ENCODE data around the gene FGF9. TPM values are rescaled to one million over a fixed set of nuclear protein-coding genes. Genes with fewer than 3 reads are reported as not detected.

Gene FGF9
- total RNA-seq, 4 donors from 2014 or later = 0.11 to 0.46 (median 0.14) TPM

- H3K36me3 ChIP-seq = no peaks in the 10 kb centered on the region
- H3K4me3 ChIP-seq (replicated peaks in 1 of 3) = no peak overlapping the region
- intact Hi-C loops (cut with DNase I) = no loop called here
- WGBS, 2 donors = 85% methylated on average over 9 of the region's 9 CpGs
- no peak overlapping the region for H3K27ac ChIP-seq
- DNase-seq = no peak
- no peaks in the 10 kb centered on the region for H3K27me3 ChIP-seq
- no peaks in the 10 kb centered on the region for H3K4me1 ChIP-seq
- TF ChIP-seq POLR2A (IDR thresholded peaks at IDR 0.05) = no peak
- TF ChIP-seq, protein P1, sequence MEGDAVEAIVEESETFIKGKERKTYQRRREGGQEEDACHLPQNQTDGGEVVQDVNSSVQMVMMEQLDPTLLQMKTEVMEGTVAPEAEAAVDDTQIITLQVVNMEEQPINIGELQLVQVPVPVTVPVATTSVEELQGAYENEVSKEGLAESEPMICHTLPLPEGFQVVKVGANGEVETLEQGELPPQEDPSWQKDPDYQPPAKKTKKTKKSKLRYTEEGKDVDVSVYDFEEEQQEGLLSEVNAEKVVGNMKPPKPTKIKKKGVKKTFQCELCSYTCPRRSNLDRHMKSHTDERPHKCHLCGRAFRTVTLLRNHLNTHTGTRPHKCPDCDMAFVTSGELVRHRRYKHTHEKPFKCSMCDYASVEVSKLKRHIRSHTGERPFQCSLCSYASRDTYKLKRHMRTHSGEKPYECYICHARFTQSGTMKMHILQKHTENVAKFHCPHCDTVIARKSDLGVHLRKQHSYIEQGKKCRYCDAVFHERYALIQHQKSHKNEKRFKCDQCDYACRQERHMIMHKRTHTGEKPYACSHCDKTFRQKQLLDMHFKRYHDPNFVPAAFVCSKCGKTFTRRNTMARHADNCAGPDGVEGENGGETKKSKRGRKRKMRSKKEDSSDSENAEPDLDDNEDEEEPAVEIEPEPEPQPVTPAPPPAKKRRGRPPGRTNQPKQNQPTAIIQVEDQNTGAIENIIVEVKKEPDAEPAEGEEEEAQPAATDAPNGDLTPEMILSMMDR (IDR thresholded peaks at IDR 0.05) = no peak
- H3K9me3 ChIP-seq = no peaks in the 10 kb centered on the region
Measured at GRCh38 chr13:21730186-21730880, 59.5 kb downstream of the FGF9 start.

GRCh38 chr13:21733475-21734263 is 62.8 kb downstream of the FGF9 start:
- WGBS, 2 donors = 71 to 73% methylated on average over 9 of the region's 9 CpGs
- intact Hi-C loops (cut with DNase I) = no loop called here
- no peaks in the 10 kb centered on the region for H3K36me3 ChIP-seq
- TF ChIP-seq POLR2A (IDR thresholded peaks at IDR 0.05) = no peak
- TF ChIP-seq, protein P1 (IDR thresholded peaks at IDR 0.05) = no peak
- no peaks in the 10 kb centered on the region for H3K9me3 ChIP-seq
- H3K27ac ChIP-seq = no peak overlapping the region
- no peak overlapping the region for H3K4me3 ChIP-seq (replicated peaks in 1 of 3)
- no peak for DNase-seq
- no peaks in the 10 kb centered on the region for H3K4me1 ChIP-seq
- no peaks in the 10 kb centered on the region for H3K27me3 ChIP-seq

DNA sequence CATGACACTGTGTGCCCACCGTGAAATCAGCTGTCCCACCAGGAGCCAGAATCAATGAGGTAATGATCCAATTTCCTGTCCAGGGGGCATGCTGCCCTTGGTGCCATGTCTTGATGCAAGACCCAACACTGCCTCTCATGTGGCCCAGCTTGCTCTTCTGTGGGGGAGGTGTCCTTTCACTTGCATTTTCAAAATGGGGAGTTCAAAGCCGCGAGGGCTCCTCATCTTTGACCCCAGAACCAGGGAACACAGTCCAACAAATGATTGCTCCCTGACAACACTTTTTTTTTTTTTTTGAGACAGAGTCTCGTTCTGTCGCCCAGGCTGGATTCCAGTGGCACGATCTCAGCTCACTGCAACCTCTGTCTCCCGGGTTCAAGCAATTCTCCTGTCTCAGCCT is 64.1 kb downstream of the FGF9 start:
- Histone ChIP-seq H3K4me1 (no peaks in the 10 kb centered on the region), H3K27me3 (no peaks in the 10 kb centered on the region), H3K27ac (no peak overlapping the region), H3K9me3 (no peaks in the 10 kb centered on the region), H3K36me3 (no peaks in the 10 kb centered on the region), H3K4me3 (replicated peaks in 1 of 3) (no peak overlapping the region)
- intact Hi-C loops (cut with DNase I) = no loop called here
- 94 to 96% methylated on average over 7 of the region's 7 CpGs for WGBS, 2 donors
- TF ChIP-seq, protein P1 (IDR thresholded peaks at IDR 0.05) = no peak
- no peak for TF ChIP-seq POLR2A (IDR thresholded peaks at IDR 0.05)
- DNase-seq = no peak

DNA sequence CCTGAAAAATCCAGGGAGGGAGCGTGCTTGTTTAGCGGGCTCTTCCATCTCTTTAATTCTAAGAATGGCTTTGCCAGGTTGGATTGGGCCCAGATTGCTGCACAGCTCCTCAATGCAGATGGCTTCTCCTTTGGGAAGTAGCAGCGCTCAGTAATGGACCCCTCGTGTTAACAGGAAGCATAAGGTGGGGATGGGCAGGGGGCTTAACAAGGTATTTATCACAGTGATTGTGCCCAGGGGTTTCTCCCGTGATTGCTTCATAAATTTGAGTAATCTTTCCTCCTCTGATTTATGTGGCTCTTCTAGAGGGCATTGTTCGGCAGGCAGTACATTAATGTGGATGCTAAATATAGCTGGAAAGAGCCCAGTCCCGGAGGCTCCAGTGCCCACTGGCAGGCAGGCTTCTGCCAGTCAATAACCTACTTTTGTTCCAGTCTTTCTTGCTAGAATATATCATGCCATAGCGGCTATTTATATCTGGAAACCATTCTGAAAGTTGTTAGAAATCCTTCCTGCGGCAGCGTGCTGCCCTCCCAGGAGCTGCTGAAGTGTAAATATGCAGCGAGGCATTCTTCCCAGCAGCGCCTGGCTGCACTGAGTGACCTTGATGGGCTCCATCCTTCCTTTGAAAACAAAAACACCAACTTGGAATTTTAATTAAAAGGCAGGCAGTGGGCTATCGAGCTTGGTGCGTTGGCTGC is 65.0 kb downstream of the FGF9 start:
- DNase-seq = no peak
- Histone ChIP-seq H3K9me3 (no peaks in the 10 kb centered on the region), H3K27me3 (no peaks in the 10 kb centered on the region), H3K36me3 (no peaks in the 10 kb centered on the region), H3K4me1 (no peaks in the 10 kb centered on the region), H3K27ac (no peak overlapping the region), H3K4me3 (replicated peaks in 1 of 3) (no peak overlapping the region)
- intact Hi-C loops (cut with DNase I) = no loop called here
- WGBS, 2 donors = 26 to 28% methylated on average over 14 of the region's 14 CpGs
- no peak for TF ChIP-seq POLR2A (IDR thresholded peaks at IDR 0.05)
- TF ChIP-seq, protein P1 (IDR thresholded peaks at IDR 0.05) = no peak
